Gastrocnemius medialis (tissue), 4 donors: ENCODE measurements around the gene DOCK3. TPM values are rescaled to one million over a fixed set of nuclear protein-coding genes. Genes with fewer than 3 reads are reported as not detected.

Experiments
- ATAC-seq, 2 donors: fragments of 150-250 bp; one replicate each; pipeline ENCODE4 v1.9.1; 2016
- DNase-seq, 2 donors: peaks; one replicate each; pipeline ENCODE4 v3.0.0-alpha.2; 2019
- H3K27ac ChIP-seq, 4 donors: fragments of 200-600 bp; sonication (generic); 1 replicate in 1 of 4; 2 replicates in 3 of 4; pipeline ENCODE4 v1.5.1; 2016 to 2018; ENCODE audit warnings: mild to moderate bottlenecking in 2 of 4, moderate library complexity in 1 of 4
- H3K27me3 ChIP-seq, 3 donors: fragments of 200-600 bp; sonication (generic) in 2 of 3; 1 replicate in 1 of 3; 2 replicates in 2 of 3; pipeline versions ENCODE4 v1.5.1 to v1.6.0; 2016 to 2019; ENCODE audit warnings: mild to moderate bottlenecking in 1 of 3, moderate library complexity in 1 of 3
- H3K36me3 ChIP-seq, 2 donors: fragments of 200-600 bp; sonication (generic) in 1 of 2; one replicate each; pipeline ENCODE4 v1.5.1; 2017 to 2018
- H3K4me1 ChIP-seq, 2 donors: fragments of 200-600 bp; sonication (generic) in 1 of 2; one replicate each; pipeline ENCODE4 v1.5.1; 2016 to 2017; ENCODE audit warnings: mild to moderate bottlenecking in 2 of 2
- H3K4me3 ChIP-seq, 4 donors: fragments of 200-600 bp; sonication (generic) in 3 of 4; 1 replicate in 1 of 4; 2 replicates in 3 of 4; pipeline ENCODE4 v1.5.1; 2016 to 2019; ENCODE audit warnings: mild to moderate bottlenecking in 2 of 4
- H3K9me3 ChIP-seq, 3 donors: fragments of 200-600 bp; sonication (generic) in 2 of 3; 1 replicate in 1 of 3; 2 replicates in 2 of 3; pipeline ENCODE4 v1.5.1; 2016 to 2019
- CTCF ChIP-seq, 5 experiments: fragments of 450-650 bp in 3 of 5; fragments of 200-600 bp in 2 of 5; sonication (generic) in 2 of 5; IDR thresholded peaks in 4 of 5; conservative IDR thresholded peaks in 1 of 5; 1 replicate in 4 of 5; 2 replicates in 1 of 5; pipeline ENCODE4 v1.5.1; 2016 to 2019; ENCODE audit warnings: antibody characterized with exemption in 5 of 5, mild to moderate bottlenecking in 3 of 5, moderate library complexity in 3 of 5
- POLR2A ChIP-seq, 2 donors: fragments of 450-650 bp; IDR thresholded peaks; one replicate each; pipeline ENCODE4 v1.6.1; 2017; ENCODE audit warnings: antibody characterized with exemption in 2 of 2, mild to moderate bottlenecking in 2 of 2, moderate library complexity in 2 of 2
- in situ Hi-C, 4 donors: fragments of 200-750 bp; cut with MboI; loops; one replicate each; pipeline versions ENCODE4 v1.15.0 to v1.8.0; 2017; ENCODE audit warnings: low sequenced_read_pairs in 4 of 4
- intact Hi-C: fragments of 100-400 bp; cut with DNase I; formaldehyde crosslinking; loops from one replicate; pipeline ENCODE4 v1.15.1; 2023; ENCODE audit warnings: low total_unique reads
- total RNA-seq, 4 donors: library from RNA; depleted of rRNA; stranded (reverse); fragments of >200 nt; gene quantifications; one replicate each; pipeline versions ENCODE4 v1.1.0 to v1.2.3, GENCODE V29; 2016

Gene DOCK3
- total RNA-seq, 4 donors from 2014 or later = 0.61 to 3.1 (median 0.73) TPM

- no peaks in the 10 kb centered on the region for H3K27me3 ChIP-seq
- no peak overlapping the region for H3K4me3 ChIP-seq
- ATAC-seq (no peak), DNase-seq (no peak)
- H3K27ac ChIP-seq = no peak overlapping the region
- no peaks in the 10 kb centered on the region for H3K9me3 ChIP-seq
- intact Hi-C loops = no loop called here
- no peak for TF ChIP-seq CTCF (IDR thresholded peaks at IDR 0.05 in 4 of 5, conservative IDR thresholded peaks at IDR 0.05 in 1 of 5)
- no peak for TF ChIP-seq POLR2A (IDR thresholded peaks at IDR 0.05)
- no peaks in the 10 kb centered on the region for H3K4me1 ChIP-seq
- in situ Hi-C loops = no loop called here
- no peaks in the 10 kb centered on the region for H3K36me3 ChIP-seq
Measured at GRCh38 chr3:51355891-51356578, 681.3 kb downstream of the DOCK3 start.

- intact Hi-C loops (no loop called here), in situ Hi-C loops (no loop called here)
- no peaks in the 10 kb centered on the region for H3K9me3 ChIP-seq
- no peaks in the 10 kb centered on the region for H3K4me1 ChIP-seq
- H3K27me3 ChIP-seq = no peaks in the 10 kb centered on the region
- DNase-seq (no peak), ATAC-seq (no peak)
- H3K27ac ChIP-seq = no peak overlapping the region
- no peak overlapping the region for H3K4me3 ChIP-seq
- H3K36me3 ChIP-seq = no peaks in the 10 kb centered on the region
- TF ChIP-seq POLR2A (IDR thresholded peaks at IDR 0.05) = no peak
- no peak for TF ChIP-seq CTCF (IDR thresholded peaks at IDR 0.05 in 4 of 5, conservative IDR thresholded peaks at IDR 0.05 in 1 of 5)
Measured at GRCh38 chr3:51357856-51358255, 683.1 kb downstream of the DOCK3 start.

- intact Hi-C loops (no loop called here), in situ Hi-C loops (no loop called here)
- Histone ChIP-seq H3K4me1 (no peaks in the 10 kb centered on the region), H3K9me3 (no peaks in the 10 kb centered on the region), H3K36me3 (no peaks in the 10 kb centered on the region), H3K4me3 (no peak overlapping the region), H3K27me3 (no peaks in the 10 kb centered on the region), H3K27ac (no peak overlapping the region)
- no peak for DNase-seq
- no peak for ATAC-seq
- no peak for TF ChIP-seq POLR2A (IDR thresholded peaks at IDR 0.05)
- no peak for TF ChIP-seq CTCF (IDR thresholded peaks at IDR 0.05 in 4 of 5, conservative IDR thresholded peaks at IDR 0.05 in 1 of 5)
Measured at GRCh38 chr3:51358981-51359380, 684.3 kb downstream of the DOCK3 start.

- no peak overlapping the region for H3K4me3 ChIP-seq
- no peak overlapping the region for H3K27ac ChIP-seq
- H3K4me1 ChIP-seq = no peaks in the 10 kb centered on the region
- no peak for ATAC-seq
- H3K9me3 ChIP-seq = no peaks in the 10 kb centered on the region
- intact Hi-C loops = no loop called here
- DNase-seq = no peak
- TF ChIP-seq CTCF (IDR thresholded peaks at IDR 0.05 in 4 of 5, conservative IDR thresholded peaks at IDR 0.05 in 1 of 5) = no peak
- in situ Hi-C loops = no loop called here
- no peaks in the 10 kb centered on the region for H3K27me3 ChIP-seq
- H3K36me3 ChIP-seq = no peaks in the 10 kb centered on the region
Measured at GRCh38 chr3:51360806-51361205, 686.1 kb downstream of the DOCK3 start.

GRCh38 chr3:51361746-51362145 lies 687.0 kb downstream of the DOCK3 start:
- in situ Hi-C loops (no loop called here), intact Hi-C loops (no loop called here)
- no peak for ATAC-seq
- Histone ChIP-seq H3K36me3 (no peaks in the 10 kb centered on the region), H3K27me3 (no peaks in the 10 kb centered on the region), H3K9me3 (no peaks in the 10 kb centered on the region), H3K27ac (no peak overlapping the region), H3K4me1 (no peaks in the 10 kb centered on the region), H3K4me3 (no peak overlapping the region)
- TF ChIP-seq POLR2A (IDR thresholded peaks at IDR 0.05) (no peak), CTCF (IDR thresholded peaks at IDR 0.05 in 4 of 5, conservative IDR thresholded peaks at IDR 0.05 in 1 of 5) (no peak)
- DNase-seq = no peak
